T-helper 2 cell treated with Interferon-gamma antibody and Interleukin-4, amounts not matched to agents 5 μg/mL and 100 μg/mL, for 36 hours (primary cell): ENCODE measurements around the gene TMEM94.
A peak's percentile ranks its signal among the peaks of the same experiment; 100 is the strongest.
"Not testable (repeated sequence)": the region's sequence is repeated elsewhere in the genome, so short reads cannot be mapped to it uniquely, and the experiment has no call there.

Experiments used
- DNase-seq: peaks from one replicate; pipeline ENCODE4 v3.0.0; 2021; ENCODE audit warnings: low spot score
- H3K27ac Mint-ChIP-seq: one replicate; pipeline ENCODE4 v1.8.0; 2021; ENCODE audit warnings: mild to moderate bottlenecking, mixed read lengths
- H3K27me3 Mint-ChIP-seq: one replicate; pipeline ENCODE4 v1.8.0; 2021; ENCODE audit warnings: low read depth, mixed read lengths
- H3K36me3 Mint-ChIP-seq: one replicate; pipeline ENCODE4 v1.8.0; 2021; ENCODE audit warnings: low read depth, mixed read lengths
- H3K4me1 Mint-ChIP-seq: one replicate; pipeline ENCODE4 v1.8.0; 2021; ENCODE audit warnings: low read depth, mixed read lengths
- H3K4me3 Mint-ChIP-seq: one replicate; pipeline ENCODE4 v1.8.0; 2022; ENCODE audit warnings: mild to moderate bottlenecking, moderate library complexity, mixed read lengths
- H3K9me3 Mint-ChIP-seq: one replicate; pipeline ENCODE4 v1.8.0; 2021; ENCODE audit warnings: mixed read lengths

TMEM94 gene

GRCh38 chr17:75434433-75434832 lies 22.0 kb upstream of the TMEM94 start:
- not testable (repeated sequence) for H3K36me3 Mint-ChIP-seq, H3K4me3 Mint-ChIP-seq, H3K27ac Mint-ChIP-seq, H3K9me3 Mint-ChIP-seq, DNase-seq
- Mint-ChIP-seq H3K27me3 (peaks cover 39% of the 10 kb centered on the region), H3K4me1 (peaks cover 15% of the 10 kb centered on the region)

- not testable (repeated sequence) for DNase-seq, H3K27ac Mint-ChIP-seq, H3K36me3 Mint-ChIP-seq, H3K9me3 Mint-ChIP-seq, H3K4me3 Mint-ChIP-seq
- Mint-ChIP-seq H3K4me1 (peaks cover 12% of the 10 kb centered on the region), H3K27me3 (peaks cover 29% of the 10 kb centered on the region)
Measured at GRCh38 chr17:75437404-75437803, 19.0 kb upstream of the TMEM94 start.

GRCh38 chr17:75439287-75439686 lies 17.1 kb upstream of the TMEM94 start:
- DNase-seq, result no peak
- Mint-ChIP-seq H3K27ac (no peak overlapping the region), H3K4me3 (no peak overlapping the region), H3K27me3 (peaks cover 18% of the 10 kb centered on the region), H3K9me3 (no peaks in the 10 kb centered on the region), H3K4me1 (peaks cover 12% of the 10 kb centered on the region), H3K36me3 (no peaks in the 10 kb centered on the region)

GRCh38 chr17:75440738-75441448 lies 15.5 kb upstream of the TMEM94 start:
- H3K4me1 Mint-ChIP-seq, result peaks cover 5% of the 10 kb centered on the region

GRCh38 chr17:75442168-75443103 lies 14.0 kb upstream of the TMEM94 start:
- H3K27ac Mint-ChIP-seq, result no peak overlapping the region
- H3K27me3 Mint-ChIP-seq, result peaks cover 6% of the 10 kb centered on the region
- DNase-seq, result no peak

More at GRCh38 chr17:75440738-75441448, 15.5 kb upstream of the TMEM94 start:
- Mint-ChIP-seq H3K36me3 (no peaks in the 10 kb centered on the region), H3K4me3 (no peak overlapping the region), H3K27ac (no peak overlapping the region), H3K27me3 (peaks cover 8% of the 10 kb centered on the region), H3K9me3 (no peaks in the 10 kb centered on the region)
- no peak for DNase-seq

GRCh38 chr17:75445296-75445695 lies 11.1 kb upstream of the TMEM94 start:
- Mint-ChIP-seq H3K4me3 (no peak overlapping the region), H3K9me3 (no peaks in the 10 kb centered on the region), H3K4me1 (peaks cover 3% of the 10 kb centered on the region), H3K27me3 (peaks cover 3% of the 10 kb centered on the region), H3K36me3 (no peaks in the 10 kb centered on the region), H3K27ac (no peak overlapping the region)
- no peak for DNase-seq

More at GRCh38 chr17:75442168-75443103, 14.0 kb upstream of the TMEM94 start:
- Mint-ChIP-seq H3K36me3 (no peaks in the 10 kb centered on the region), H3K4me3 (no peak overlapping the region), H3K4me1 (no peaks in the 10 kb centered on the region), H3K9me3 (no peaks in the 10 kb centered on the region)

- not testable (repeated sequence) for H3K27ac Mint-ChIP-seq, H3K36me3 Mint-ChIP-seq, H3K9me3 Mint-ChIP-seq, H3K4me3 Mint-ChIP-seq, H3K27me3 Mint-ChIP-seq, H3K4me1 Mint-ChIP-seq, DNase-seq
Measured at GRCh38 chr17:75445896-75446295, 10.5 kb upstream of the TMEM94 start.

- no peak for DNase-seq
- Mint-ChIP-seq H3K9me3 (no peaks in the 10 kb centered on the region), H3K27me3 (no peaks in the 10 kb centered on the region), H3K27ac (no peak overlapping the region), H3K36me3 (no peaks in the 10 kb centered on the region), H3K4me3 (no peak overlapping the region), H3K4me1 (peaks cover 3% of the 10 kb centered on the region)
Measured at GRCh38 chr17:75447951-75448856, 8.2 kb upstream of the TMEM94 start.

- DNase-seq, result no peak
- Mint-ChIP-seq H3K4me3 (no peak overlapping the region), H3K36me3 (no peaks in the 10 kb centered on the region), H3K4me1 (peaks cover 12% of the 10 kb centered on the region), H3K27me3 (no peaks in the 10 kb centered on the region), H3K27ac (no peak overlapping the region), H3K9me3 (no peaks in the 10 kb centered on the region)
Measured at GRCh38 chr17:75450270-75450669, 6.2 kb upstream of the TMEM94 start.

- H3K27me3 Mint-ChIP-seq, result no peaks in the 10 kb centered on the region
- peaks cover 29% of the 10 kb centered on the region for H3K4me1 Mint-ChIP-seq
- no peak for DNase-seq
- no peak overlapping the region for H3K4me3 Mint-ChIP-seq
- no peak overlapping the region for H3K27ac Mint-ChIP-seq
- no peaks in the 10 kb centered on the region for H3K9me3 Mint-ChIP-seq
- no peaks in the 10 kb centered on the region for H3K36me3 Mint-ChIP-seq
Measured at GRCh38 chr17:75454193-75454592, 2.2 kb upstream of the TMEM94 start.

GRCh38 chr17:75454672-75455071 lies 1.8 kb upstream of the TMEM94 start:
- not testable (repeated sequence) for DNase-seq, H3K4me3 Mint-ChIP-seq, H3K36me3 Mint-ChIP-seq, H3K27ac Mint-ChIP-seq, H3K9me3 Mint-ChIP-seq, H3K27me3 Mint-ChIP-seq
- peaks cover 30% of the 10 kb centered on the region for H3K4me1 Mint-ChIP-seq

GRCh38 chr17:75456039-75456416 lies 407 bp upstream of the TMEM94 start:
- peaks cover 35% of the 10 kb centered on the region for H3K4me1 Mint-ChIP-seq
- peak overlapping the region; percentile 94 for H3K4me3 Mint-ChIP-seq
- H3K9me3 Mint-ChIP-seq, result no peaks in the 10 kb centered on the region
- peak overlapping the region; percentile 91 for H3K27ac Mint-ChIP-seq
- peaks cover 2% of the 10 kb centered on the region for H3K36me3 Mint-ChIP-seq
- no peaks in the 10 kb centered on the region for H3K27me3 Mint-ChIP-seq
- no peak for DNase-seq

GRCh38 chr17:75457047-75457654 lies 716 bp downstream of the TMEM94 start:
- Mint-ChIP-seq H3K9me3 (no peaks in the 10 kb centered on the region), H3K27me3 (no peaks in the 10 kb centered on the region), H3K36me3 (peaks cover 3% of the 10 kb centered on the region), H3K27ac (peak overlapping the region; percentile 91), H3K4me1 (peaks cover 35% of the 10 kb centered on the region), H3K4me3 (peak overlapping the region; percentile 94)
- DNase-seq, result no peak
